Endothelial cell of umbilical vein (primary cell): ENCODE results near the gene HRH3. TPM values are rescaled to one million over a fixed set of nuclear protein-coding genes. Genes with fewer than 3 reads are reported as not detected.

Source experiments
- BruUV-seq: library from RNA; stranded (reverse); fragments of 400-500 nt; replicated peaks from 2 replicates; lab custom pipeline; 2021; lab: Mats Ljungman, UMichigan
- CTCF ChIA-PET: fragments of 300-600, 350-600 bp; sonication (Branson Sonifier 250); formaldehyde crosslinking; loops from one replicate; lab custom pipeline; 2021; ENCODE audit warnings: antibody characterized with exemption, inconsistent platforms; lab: Charles Lee
- POLR2A ChIA-PET: fragments of 300-600, 350-600 bp; sonication (Branson Sonifier 250); formaldehyde crosslinking; loops from one replicate; lab custom pipeline; 2021; ENCODE audit warnings: antibody characterized with exemption, inconsistent platforms; lab: Charles Lee
- DNase-seq: peaks from one replicate; pipeline ENCODE4 v3.0.0-alpha.2; 2011; ENCODE audit warnings: low read depth, low spot score
- FAIRE-seq: peaks from 2 replicates; lab custom pipeline; 2011; peaks lifted over from hg19 to GRCh38; lab: Jason Lieb, UNC
- H2AFZ ChIP-seq: 2 replicates; pipeline ENCODE4 v1.6.0; 2012; ENCODE audit warnings: low read depth, low read length, control low read depth, inconsistent platforms
- H3K27ac ChIP-seq: 2 replicates; pipeline ENCODE4 v1.5.1; 2011; ENCODE audit warnings: low read depth, mild to moderate bottlenecking, control low read depth, low read length, moderate library complexity; ENCODE audit not compliant: insufficient read depth
- H3K27me3 ChIP-seq, 2 experiments: 2 replicates each; pipeline versions ENCODE4 v1.6.0 to v1.6.1; 2011; ENCODE audit warnings: low read length in 2 of 2, mixed read lengths in 1 of 2; ENCODE audit not compliant: control insufficient read depth in 2 of 2, insufficient read depth in 2 of 2
- H3K36me3 ChIP-seq, 2 experiments: 2 replicates in 1 of 2; 3 replicates in 1 of 2; pipeline ENCODE4 v1.5.1; 2011; ENCODE audit warnings: low read length in 2 of 2, mild to moderate bottlenecking in 1 of 2, moderate library complexity in 1 of 2; ENCODE audit not compliant: control insufficient read depth in 2 of 2, insufficient read depth in 2 of 2; ENCODE audit errors: extremely low read depth in 1 of 2
- H3K4me1 ChIP-seq: 3 replicates; pipeline ENCODE4 v1.5.1; 2011; ENCODE audit warnings: mild to moderate bottlenecking, low read length; ENCODE audit not compliant: control insufficient read depth, insufficient read depth; ENCODE audit errors: extremely low read depth
- H3K4me2 ChIP-seq: 2 replicates; pipeline ENCODE4 v1.6.1; 2011; ENCODE audit warnings: low read length, control low read depth, mixed read lengths; ENCODE audit not compliant: insufficient read depth
- H3K4me3 ChIP-seq, 3 experiments: fragments of 200-600 bp in 1 of 3; sonication (generic), shearing (Covaris generic) in 1 of 3; replicated peaks in 1 of 3; 2 replicates each; pipeline ENCODE4 v1.5.1; 2011 to 2016; ENCODE audit warnings: control low read depth in 3 of 3, low read length in 3 of 3, mild to moderate bottlenecking in 2 of 3, inconsistent platforms in 1 of 3, low read depth in 1 of 3, moderate library complexity in 1 of 3; ENCODE audit not compliant: insufficient read depth in 1 of 3
- H3K79me2 ChIP-seq: 2 replicates; pipeline ENCODE4 v1.6.0; 2012; ENCODE audit warnings: low read length, inconsistent platforms; ENCODE audit not compliant: control insufficient read depth, insufficient read depth
- H3K9ac ChIP-seq: replicated peaks from 2 replicates; pipeline ENCODE3; 2011; ENCODE audit warnings: low read length, control low read depth; ENCODE audit not compliant: insufficient read depth; ENCODE audit errors: extremely low read depth
- H3K9me1 ChIP-seq: replicated peaks from 3 replicates; pipeline ENCODE4 v1.6.0; 2011; ENCODE audit warnings: mild to moderate bottlenecking, low read length; ENCODE audit not compliant: control insufficient read depth, insufficient read depth; ENCODE audit errors: extremely low read depth
- H3K9me3 ChIP-seq: replicated peaks from 2 replicates; pipeline ENCODE4 v1.5.1; 2012; ENCODE audit warnings: low read length, inconsistent platforms; ENCODE audit not compliant: control insufficient read depth, insufficient read depth
- H4K20me1 ChIP-seq: replicated peaks from 2 replicates; pipeline ENCODE3; 2011; ENCODE audit warnings: mild to moderate bottlenecking, low read length; ENCODE audit not compliant: control insufficient read depth, insufficient read depth; ENCODE audit errors: extremely low read depth
- EZH2 ChIP-seq: IDR thresholded peaks from 2 replicates; pipeline ENCODE4 v1.6.1; 2012; ENCODE audit warnings: borderline replicate concordance, low read depth, mild to moderate bottlenecking, moderate library complexity, low read length, inconsistent platforms; ENCODE audit not compliant: severe bottlenecking
- FOS ChIP-seq: IDR thresholded peaks from 2 replicates; pipeline ENCODE4 v1.6.1; 2011; ENCODE audit warnings: mild to moderate bottlenecking, low read length, moderate library complexity, borderline replicate concordance; ENCODE audit not compliant: insufficient read depth
- GATA2 ChIP-seq: IDR thresholded peaks from 2 replicates; pipeline ENCODE4 v1.7.0; 2011; ENCODE audit warnings: low read depth, mild to moderate bottlenecking, moderate library complexity, mixed read lengths, low read length; ENCODE audit not compliant: insufficient read length, insufficient read depth
- JUN ChIP-seq: IDR thresholded peaks from 2 replicates; pipeline ENCODE4 v1.6.1; 2011; ENCODE audit warnings: borderline replicate concordance, low read depth; ENCODE audit not compliant: insufficient read length, insufficient read depth
- MYC ChIP-seq: IDR thresholded peaks from one replicate; pipeline ENCODE4 v1.6.1; 2011; ENCODE audit warnings: mild to moderate bottlenecking, low read depth, low read length
- POLR2A ChIP-seq: IDR thresholded peaks from 2 replicates; pipeline ENCODE4 v1.6.1; 2012; ENCODE audit warnings: low read depth, mild to moderate bottlenecking, control low read depth, low read length
- POLR2AphosphoS5 ChIP-seq: IDR thresholded peaks from 2 replicates; pipeline ENCODE4 v1.6.1; 2012; ENCODE audit warnings: low read depth, mild to moderate bottlenecking, control low read depth, low read length, moderate library complexity; ENCODE audit not compliant: insufficient read depth
- dilution Hi-C: fragments of 300-500 bp; cut with MboI; formaldehyde crosslinking; loops from one replicate; pipeline ENCODE4 v1.15.0; 2019; ENCODE audit warnings: low sequenced_read_pairs; ENCODE audit not compliant: extremely low pct_ligation_motif_present
- intact Hi-C: fragments of 100-400 bp; cut with micrococcal nuclease; formaldehyde crosslinking; loops from one replicate; pipeline ENCODE4 v1.10.0; 2022
- polyA plus RNA-seq, 4 experiments: library from polyadenylated mRNA; depleted of rRNA in 3 of 4; stranded (reverse) in 3 of 4; unstranded in 1 of 4; fragments of >200 nt; gene quantifications; 2 replicates each; pipeline versions ENCODE4 v1.2.1 to v1.2.3, GENCODE V29; 2011 to 2012; ENCODE audit warnings: missing spikeins in 1 of 4
- total RNA-seq: library from RNA; stranded (reverse); gene quantifications from 2 replicates; pipeline ENCODE4 v1.2.3, GENCODE V29; 2021
- TF ChIP-seq, protein P1 (sequence below), 2 donors: IDR thresholded peaks; 1 replicate in 1 of 2; 2 replicates in 1 of 2; pipeline ENCODE4 v1.5.1; 2011; ENCODE audit warnings: low read length in 2 of 2, mild to moderate bottlenecking in 2 of 2, moderate library complexity in 2 of 2, control low read depth in 1 of 2, inconsistent platforms in 1 of 2, low read depth in 1 of 2; ENCODE audit not compliant: insufficient read depth in 1 of 2; ENCODE audit errors: extremely low read depth in 1 of 2
- TF ChIP-seq, protein P2 (sequence below): IDR thresholded peaks from 2 replicates; pipeline ENCODE4 v1.6.1; 2011; ENCODE audit not compliant: insufficient read depth, insufficient read length

Gene HRH3
- total and polyA plus RNA-seq, 2 donors (not counting 3 experiments of a cell fraction or from before 2014, with no cell fraction given) = not detected

DNA sequence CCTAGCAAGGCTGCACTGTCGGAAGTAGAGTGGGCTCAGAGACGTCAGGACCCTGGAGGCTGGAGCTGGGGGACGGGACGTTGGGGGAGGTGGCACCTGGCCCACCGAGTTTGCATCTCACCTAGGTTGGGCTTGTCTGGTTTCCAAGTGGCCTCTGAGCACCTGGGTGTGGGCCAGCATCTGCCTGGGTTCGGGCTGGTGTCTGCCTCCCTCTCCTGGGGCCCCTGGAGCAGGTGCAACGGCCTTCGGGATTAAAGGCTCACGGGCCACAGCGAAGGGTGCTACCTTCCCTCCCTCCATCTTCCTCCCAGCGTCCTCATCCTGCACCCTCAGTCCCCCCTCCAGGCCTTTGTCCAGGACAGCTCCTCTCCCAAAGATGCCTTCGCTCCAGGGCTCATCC lies 6.0 kb downstream of the HRH3 start:
- TF ChIP-seq, protein P1, sequence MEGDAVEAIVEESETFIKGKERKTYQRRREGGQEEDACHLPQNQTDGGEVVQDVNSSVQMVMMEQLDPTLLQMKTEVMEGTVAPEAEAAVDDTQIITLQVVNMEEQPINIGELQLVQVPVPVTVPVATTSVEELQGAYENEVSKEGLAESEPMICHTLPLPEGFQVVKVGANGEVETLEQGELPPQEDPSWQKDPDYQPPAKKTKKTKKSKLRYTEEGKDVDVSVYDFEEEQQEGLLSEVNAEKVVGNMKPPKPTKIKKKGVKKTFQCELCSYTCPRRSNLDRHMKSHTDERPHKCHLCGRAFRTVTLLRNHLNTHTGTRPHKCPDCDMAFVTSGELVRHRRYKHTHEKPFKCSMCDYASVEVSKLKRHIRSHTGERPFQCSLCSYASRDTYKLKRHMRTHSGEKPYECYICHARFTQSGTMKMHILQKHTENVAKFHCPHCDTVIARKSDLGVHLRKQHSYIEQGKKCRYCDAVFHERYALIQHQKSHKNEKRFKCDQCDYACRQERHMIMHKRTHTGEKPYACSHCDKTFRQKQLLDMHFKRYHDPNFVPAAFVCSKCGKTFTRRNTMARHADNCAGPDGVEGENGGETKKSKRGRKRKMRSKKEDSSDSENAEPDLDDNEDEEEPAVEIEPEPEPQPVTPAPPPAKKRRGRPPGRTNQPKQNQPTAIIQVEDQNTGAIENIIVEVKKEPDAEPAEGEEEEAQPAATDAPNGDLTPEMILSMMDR (IDR thresholded peaks at IDR 0.05; ENCODE audit: extremely low read depth in 1 of 2, insufficient read depth in 1 of 2, low read depth in 1 of 2, low read length in 2 of 2) = no peak
- no peak for TF ChIP-seq MYC
- no peak for TF ChIP-seq FOS
- no peak for TF ChIP-seq POLR2AphosphoS5
- TF ChIP-seq JUN = no peak
- Histone ChIP-seq H3K4me3 (no peak overlapping the region), H3K4me2 (no peak overlapping the region), H3K9ac (no peak overlapping the region), H3K27ac (no peak overlapping the region), H3K36me3 (no peaks in the 10 kb centered on the region), H3K4me1 (no peaks in the 10 kb centered on the region), H3K79me2 (no peaks in the 10 kb centered on the region), H4K20me1 (no peaks in the 10 kb centered on the region), H2AFZ (no peak overlapping the region), H3K9me1 (no peaks in the 10 kb centered on the region), H3K27me3 (peaks cover 15 to 18% of the 10 kb centered on the region in 2 experiments), H3K9me3 (no peaks in the 10 kb centered on the region)
- dilution Hi-C loops (no loop called here), intact Hi-C loops (no loop called here)
- BruUV-seq = no TSS peak
- no peak for DNase-seq
- ChIA-PET POLR2A (no interaction called here), CTCF (no interaction called here)
- FAIRE-seq = no peak

DNA sequence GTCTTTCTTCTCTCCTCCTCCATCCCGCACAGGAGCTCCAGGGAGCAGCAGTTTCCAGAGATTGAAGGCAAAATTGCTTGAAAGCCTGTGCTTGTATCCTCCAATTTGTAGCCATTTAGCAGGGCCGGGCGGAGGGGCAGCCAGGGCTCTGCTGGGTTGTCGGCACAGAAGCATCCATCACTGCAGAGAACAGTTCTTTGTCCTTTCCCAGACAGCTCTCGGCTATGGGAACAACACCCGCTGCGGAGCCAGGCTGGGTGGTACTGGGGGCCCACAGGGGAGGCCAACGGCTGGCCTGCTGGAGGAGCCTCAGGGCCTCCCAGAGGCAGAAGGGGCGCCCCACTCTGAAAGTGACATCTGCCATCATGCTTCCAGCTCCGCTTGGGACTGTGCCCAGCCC lies 7.8 kb downstream of the HRH3 start:
- Histone ChIP-seq H3K4me2 (no peak overlapping the region), H3K27me3 (peaks cover under 1 to 2% of the 10 kb centered on the region in 2 experiments), H3K4me3 (no peak overlapping the region), H3K9me3 (no peaks in the 10 kb centered on the region), H2AFZ (no peak overlapping the region), H4K20me1 (no peaks in the 10 kb centered on the region), H3K4me1 (no peaks in the 10 kb centered on the region), H3K9ac (no peak overlapping the region), H3K79me2 (no peaks in the 10 kb centered on the region), H3K27ac (no peak overlapping the region), H3K9me1 (no peaks in the 10 kb centered on the region), H3K36me3 (no peaks in the 10 kb centered on the region)
- DNase-seq (no peak), FAIRE-seq (no peak)
- ChIA-PET POLR2A (no interaction called here), CTCF (no interaction called here)
- intact Hi-C loops = no loop called here
- TF ChIP-seq EZH2 = no peak
- TF ChIP-seq, protein P1 (IDR thresholded peaks at IDR 0.05; ENCODE audit: extremely low read depth in 1 of 2, insufficient read depth in 1 of 2, low read depth in 1 of 2, low read length in 2 of 2) = no peak
- TF ChIP-seq, protein P2, sequence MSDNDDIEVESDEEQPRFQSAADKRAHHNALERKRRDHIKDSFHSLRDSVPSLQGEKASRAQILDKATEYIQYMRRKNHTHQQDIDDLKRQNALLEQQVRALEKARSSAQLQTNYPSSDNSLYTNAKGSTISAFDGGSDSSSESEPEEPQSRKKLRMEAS = no peak
- no peak for TF ChIP-seq FOS
- TF ChIP-seq MYC = no peak
- TF ChIP-seq GATA2 = no peak
- no peak for TF ChIP-seq POLR2AphosphoS5
- no peak for TF ChIP-seq POLR2A
- no peak for TF ChIP-seq JUN
- no TSS peak for BruUV-seq
- dilution Hi-C loops = no loop called here
